NCI-H1436 treated with DMSO at 0.1 percent for 48 hours (cell line): Measurements from ENCODE around the gene PARVA.

Experiments
- DNase-seq: peaks from one replicate; lab custom pipeline; 2025; lab: John Stamatoyannopoulos, UW

Gene PARVA

GRCh38 chr11:12376259-12377081 is 901 bp upstream of the PARVA start:
- no peak for DNase-seq

DNA sequence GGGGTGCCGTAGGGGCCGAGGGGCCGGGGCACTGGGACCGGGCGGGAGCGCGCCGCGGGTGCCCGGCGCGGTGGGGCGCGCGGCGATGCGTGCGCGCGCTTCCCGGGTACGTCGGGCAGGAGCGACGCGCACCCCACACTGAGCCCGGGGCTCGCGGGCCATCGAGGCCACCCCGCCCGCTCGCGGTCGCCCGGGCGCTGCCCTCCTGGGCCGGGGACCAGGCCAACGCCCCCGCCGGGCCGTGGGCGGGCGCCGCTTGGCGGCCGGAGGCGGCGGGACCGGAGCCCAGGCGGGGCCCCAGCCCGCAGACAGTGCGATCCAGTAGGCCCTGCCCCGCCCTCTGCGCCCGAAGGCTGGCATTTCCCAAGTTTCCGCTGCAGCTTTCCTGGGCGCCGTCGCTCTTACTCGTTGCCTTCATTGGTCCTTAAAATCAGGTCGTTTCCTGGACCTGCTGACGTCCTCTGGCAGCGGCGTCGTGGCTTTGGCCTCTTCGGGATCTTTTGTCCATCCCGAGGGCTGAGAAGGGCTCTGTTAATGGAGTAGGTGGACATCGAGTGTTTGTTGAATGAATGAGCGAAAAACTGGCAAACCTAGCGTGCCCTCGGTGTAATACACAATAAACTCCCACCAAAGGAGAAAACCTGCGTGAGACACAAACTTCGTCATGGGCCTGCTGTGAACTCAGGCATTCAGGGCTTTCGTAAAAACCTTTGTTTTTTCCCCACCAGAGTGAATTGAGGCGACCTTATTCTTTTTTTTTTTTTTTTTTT is 638 bp downstream of the PARVA start:
- DNase-seq = no peak

GRCh38 chr11:12380565-12381325 is 3.4 kb downstream of the PARVA start:
- no peak for DNase-seq

DNA sequence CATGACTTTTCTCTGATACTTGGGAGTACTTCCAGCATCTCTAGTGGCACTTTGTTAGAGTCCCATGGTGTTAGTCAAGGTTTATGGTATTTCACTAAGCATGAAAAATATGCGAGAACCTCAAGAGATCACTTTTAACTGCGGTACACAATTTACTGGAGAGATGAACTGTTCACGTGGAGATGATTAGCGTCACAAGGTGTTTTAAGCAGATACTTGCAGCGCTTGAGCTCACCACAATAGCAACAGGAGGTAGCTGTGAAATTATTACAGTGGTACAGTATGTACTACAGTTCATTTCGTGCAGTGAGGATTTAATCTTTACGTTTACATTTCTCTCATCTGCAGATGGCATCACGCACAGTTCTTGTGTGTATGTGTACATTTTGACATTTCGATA is 4.5 kb downstream of the PARVA start:
- no peak for DNase-seq

DNA sequence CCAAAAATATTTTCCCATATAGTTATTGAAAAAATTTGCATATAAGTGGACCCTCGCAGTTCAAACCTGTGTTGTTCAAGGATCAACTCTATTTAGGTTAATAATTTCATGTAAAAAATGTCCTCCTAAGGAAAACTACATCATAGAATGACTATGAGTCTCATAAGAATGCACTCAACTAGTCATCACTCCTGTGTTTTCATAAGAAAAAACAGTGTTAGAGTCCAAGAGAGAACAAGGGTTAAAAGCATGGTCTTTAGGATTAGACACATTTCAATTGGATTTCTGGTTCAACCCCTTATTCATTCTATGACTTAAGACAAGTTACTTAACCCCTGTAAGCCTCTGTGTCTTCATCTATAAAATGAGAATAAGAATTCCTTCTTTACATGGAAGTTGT is 5.1 kb downstream of the PARVA start:
- DNase-seq = no peak

DNA sequence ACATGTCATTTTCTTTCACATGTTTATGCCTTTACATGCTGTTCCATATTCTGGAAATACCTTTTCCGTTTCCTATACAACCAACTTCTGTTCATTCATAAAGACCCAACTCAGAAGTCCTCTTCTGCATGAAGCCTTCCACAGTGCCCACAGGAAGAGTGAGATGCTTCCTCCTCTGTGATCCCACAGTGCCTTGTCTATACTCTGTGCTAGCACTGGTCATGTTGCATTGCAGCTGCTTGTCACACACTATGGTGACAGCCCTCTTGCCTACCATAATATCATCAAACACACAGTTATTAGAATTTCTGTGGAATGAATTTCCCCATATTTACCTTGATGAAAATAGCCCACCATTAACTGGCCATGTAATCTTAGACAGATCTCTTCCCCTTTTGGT is 8.9 kb downstream of the PARVA start:
- no peak for DNase-seq

- no peak for DNase-seq
These were observed 9.4 kb downstream of the PARVA start for GRCh38 chr11:12386745-12387144.

- DNase-seq = no peak
These were observed 10.8 kb downstream of the PARVA start for GRCh38 chr11:12388173-12388572.

DNA sequence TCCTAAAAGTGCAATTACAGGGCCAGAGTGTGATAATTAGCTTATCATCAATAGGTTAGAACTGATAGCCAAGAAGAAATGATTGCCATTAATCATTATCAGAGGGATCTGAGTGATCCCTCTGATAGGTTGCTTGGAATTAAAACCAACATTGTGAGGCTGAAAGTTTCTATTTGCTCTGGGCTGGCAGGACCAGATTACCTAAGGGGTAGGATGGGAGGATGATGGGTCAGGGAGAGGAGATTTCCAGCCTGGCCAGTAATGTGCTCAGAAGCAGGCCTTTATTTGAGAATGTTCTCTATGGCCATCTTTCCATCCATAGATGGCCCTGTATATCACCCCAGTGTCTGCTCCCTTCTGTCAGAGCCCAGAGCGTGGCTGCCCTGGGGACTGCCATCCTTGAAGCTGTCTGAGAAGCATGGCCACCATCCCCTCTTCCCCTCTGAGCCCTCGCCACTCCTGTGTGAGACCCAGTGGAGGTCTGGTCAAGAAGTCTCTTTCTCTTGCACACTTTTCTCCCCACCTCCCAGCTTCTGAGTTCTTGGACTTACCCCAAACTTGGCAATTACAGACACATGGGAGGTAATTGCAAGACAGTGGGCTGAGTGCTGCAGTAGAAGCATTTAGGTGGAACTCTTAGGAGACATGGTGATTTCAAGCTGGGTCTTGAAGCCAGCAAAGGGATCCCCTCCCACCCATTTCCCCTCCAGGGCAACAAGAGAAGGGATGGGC is 11.7 kb downstream of the PARVA start:
- no peak for DNase-seq

GRCh38 chr11:12389676-12390657 is 12.6 kb downstream of the PARVA start:
- DNase-seq = no peak

GRCh38 chr11:12390687-12391110 is 13.3 kb downstream of the PARVA start:
- DNase-seq = no peak

- DNase-seq = no peak
These were observed 15.3 kb downstream of the PARVA start for GRCh38 chr11:12392672-12393071.

DNA sequence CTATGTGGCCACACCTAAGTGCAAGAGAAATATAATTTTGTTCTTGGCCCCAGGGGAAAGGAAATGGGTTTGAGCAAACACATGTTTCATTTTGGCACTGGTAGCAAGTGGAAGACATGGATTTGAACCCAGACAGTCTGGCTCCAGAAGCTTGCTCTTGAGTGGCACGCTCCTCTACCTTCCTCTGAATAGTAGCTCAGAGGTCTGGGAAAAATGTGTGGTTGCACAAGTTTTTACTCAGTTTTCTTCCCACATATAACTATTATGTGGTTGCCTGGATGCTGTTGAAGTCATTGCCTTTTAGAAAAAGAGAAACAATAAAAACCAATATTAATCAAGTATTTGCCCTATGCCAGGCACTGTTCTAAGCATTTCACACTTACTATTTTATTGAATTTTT is 16.3 kb downstream of the PARVA start:
- no peak for DNase-seq

DNA sequence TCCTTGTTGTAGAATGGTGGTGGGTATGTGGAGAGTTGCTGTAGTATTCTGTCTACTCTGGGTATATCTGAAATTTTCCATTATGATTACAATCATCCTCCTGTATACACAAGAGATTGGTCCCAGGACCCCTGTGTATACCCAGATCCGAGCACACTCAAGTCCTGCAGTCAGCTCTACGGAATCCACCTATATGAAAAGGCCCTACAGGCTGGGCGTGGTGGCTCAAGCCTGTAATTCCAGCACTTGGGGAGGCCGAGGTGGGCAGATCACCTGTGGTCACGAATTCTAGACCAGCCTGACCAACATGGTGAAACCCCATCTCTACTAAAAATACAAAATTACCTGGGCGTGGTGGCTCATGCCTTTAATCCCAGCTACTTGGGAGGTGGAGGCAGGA is 17.2 kb downstream of the PARVA start:
- DNase-seq = no peak

DNA sequence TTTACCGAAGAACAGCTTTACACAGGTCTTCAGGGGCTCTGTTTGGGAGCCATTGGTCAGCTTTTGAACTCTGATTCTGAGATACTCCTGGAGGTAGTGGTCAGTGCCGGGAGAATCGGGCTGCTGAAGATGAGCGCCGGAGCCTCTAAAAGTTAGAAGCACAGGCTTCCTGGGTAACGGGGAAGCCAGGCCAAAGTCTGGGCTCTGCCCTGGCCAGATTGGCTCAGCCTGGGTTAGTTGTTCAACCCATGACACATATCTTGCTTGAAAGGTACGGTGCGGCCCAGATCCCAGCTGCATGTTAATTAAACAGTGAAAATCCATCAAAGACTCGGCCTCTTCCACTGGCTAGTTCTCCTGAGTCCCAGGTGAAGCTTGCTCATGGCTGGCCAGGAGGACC is 18.0 kb downstream of the PARVA start:
- no peak for DNase-seq

- no peak for DNase-seq
These were observed 20.6 kb downstream of the PARVA start for GRCh38 chr11:12397931-12398334.

DNA sequence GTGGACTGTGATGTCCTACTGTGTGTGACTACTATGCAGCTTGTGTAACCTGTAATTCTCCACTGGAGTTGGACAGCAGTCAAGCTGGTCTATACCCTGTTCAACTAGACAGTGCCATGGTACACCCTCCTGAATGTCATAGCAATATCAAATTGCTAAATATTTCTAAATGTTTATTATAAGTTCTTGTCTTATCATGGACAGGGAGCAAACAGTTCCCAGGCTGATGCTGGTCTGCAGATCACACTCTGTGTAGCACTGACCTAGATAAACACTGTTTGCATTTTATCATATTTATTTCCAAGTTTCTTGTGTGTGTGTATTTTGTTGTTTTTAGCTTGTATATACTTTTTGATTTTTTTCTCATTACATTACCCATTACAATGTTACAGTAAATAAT is 22.0 kb downstream of the PARVA start:
- DNase-seq = no peak

GRCh38 chr11:12402025-12402424 is 24.7 kb downstream of the PARVA start:
- no peak for DNase-seq

- DNase-seq = no peak
These were observed 25.3 kb downstream of the PARVA start for GRCh38 chr11:12402691-12403120.

GRCh38 chr11:12403122-12403996 is 26.0 kb downstream of the PARVA start:
- no peak for DNase-seq
